Mucosa of rectum (tissue), 2 donors: ENCODE data around the gene SLC17A1.
"Not testable (repeated sequence)": the region's sequence is repeated elsewhere in the genome, so short reads cannot be mapped to it uniquely, and the experiment has no call there.

Experiments
- H3K27ac ChIP-seq, 2 donors: one replicate each; pipeline ENCODE4 v1.7.0; 2013; ENCODE audit warnings: inconsistent platforms in 2 of 2, low read depth in 2 of 2, low read length in 2 of 2
- H3K27me3 ChIP-seq, 2 donors: one replicate each; pipeline ENCODE4 v1.7.0; 2013; ENCODE audit warnings: low read length in 2 of 2; ENCODE audit not compliant: control insufficient read depth in 2 of 2, insufficient read depth in 2 of 2
- H3K36me3 ChIP-seq, 2 donors: one replicate each; pipeline ENCODE4 v1.7.0; 2013; ENCODE audit warnings: low read length in 2 of 2; ENCODE audit not compliant: control insufficient read depth in 2 of 2, insufficient read depth in 2 of 2
- H3K4me1 ChIP-seq, 2 donors: one replicate each; pipeline ENCODE4 v1.7.0; 2013; ENCODE audit warnings: low read length in 2 of 2, mild to moderate bottlenecking in 1 of 2; ENCODE audit not compliant: control insufficient read depth in 2 of 2, insufficient read depth in 2 of 2
- H3K4me3 ChIP-seq, 2 donors: one replicate each; pipeline ENCODE4 v1.7.0; 2013; ENCODE audit warnings: low read length in 2 of 2
- H3K9ac ChIP-seq, 2 donors: one replicate each; pipeline ENCODE4 v1.7.0; 2013; ENCODE audit warnings: low read length in 2 of 2, low read depth in 1 of 2, mild to moderate bottlenecking in 1 of 2
- H3K9me3 ChIP-seq, 2 donors: one replicate each; pipeline ENCODE4 v1.7.0; 2013; ENCODE audit warnings: low read length in 2 of 2; ENCODE audit not compliant: control insufficient read depth in 2 of 2
- donor health status: healthy.
- donor health status: Normal muscosa, but diverticular disease.

SLC17A1 gene

DNA sequence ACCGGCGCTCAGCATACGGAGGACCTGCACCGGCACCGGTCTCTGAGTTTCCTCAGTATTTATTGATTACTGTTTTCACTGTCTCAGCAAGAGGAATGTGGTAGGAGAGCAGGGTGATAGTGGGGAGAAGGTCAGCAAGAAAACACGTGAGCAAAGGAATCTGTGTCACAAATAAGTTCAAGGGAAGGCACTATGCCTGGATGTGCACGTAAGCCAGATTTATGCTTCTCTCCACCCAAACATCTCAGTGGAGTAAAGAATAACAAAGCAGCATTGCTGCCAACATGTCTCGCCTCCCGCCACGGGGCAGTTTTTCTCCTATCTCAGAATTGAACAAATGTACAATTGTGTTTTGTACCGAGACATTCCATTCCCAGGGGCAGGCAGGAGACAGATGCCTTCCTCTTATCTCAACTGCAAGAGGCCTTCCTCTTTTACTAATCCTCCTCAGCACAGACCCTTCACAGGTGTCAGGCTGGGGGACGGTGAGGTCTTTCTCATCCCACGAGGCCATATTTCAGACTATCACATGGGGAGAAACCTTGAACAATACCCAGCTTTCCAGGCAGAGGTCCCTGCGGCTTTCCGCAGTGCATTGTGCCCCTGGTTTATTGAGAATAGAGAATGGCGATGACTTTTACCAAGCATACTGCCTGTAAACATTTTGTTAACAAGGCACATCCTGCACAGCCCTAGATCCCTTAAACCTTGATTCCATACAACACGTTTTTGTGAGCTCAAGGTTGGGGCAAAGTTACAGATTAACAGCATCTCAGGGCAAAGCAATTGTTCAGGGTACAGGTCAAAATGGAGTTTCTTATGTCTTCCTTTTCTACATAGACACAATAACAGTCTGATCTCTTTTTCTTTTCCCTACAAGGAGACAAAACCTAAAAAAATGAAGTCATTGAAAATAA is 83.0 kb downstream of the SLC17A1 start:
- H3K27ac ChIP-seq = peak overlapping the region; percentile 80 to 82
- peaks cover 22 to 39% of the 10 kb centered on the region in 2 donors for H3K4me1 ChIP-seq
- not testable (repeated sequence) for H3K27me3 ChIP-seq, H3K4me3 ChIP-seq, H3K9ac ChIP-seq, H3K9me3 ChIP-seq, H3K36me3 ChIP-seq

DNA sequence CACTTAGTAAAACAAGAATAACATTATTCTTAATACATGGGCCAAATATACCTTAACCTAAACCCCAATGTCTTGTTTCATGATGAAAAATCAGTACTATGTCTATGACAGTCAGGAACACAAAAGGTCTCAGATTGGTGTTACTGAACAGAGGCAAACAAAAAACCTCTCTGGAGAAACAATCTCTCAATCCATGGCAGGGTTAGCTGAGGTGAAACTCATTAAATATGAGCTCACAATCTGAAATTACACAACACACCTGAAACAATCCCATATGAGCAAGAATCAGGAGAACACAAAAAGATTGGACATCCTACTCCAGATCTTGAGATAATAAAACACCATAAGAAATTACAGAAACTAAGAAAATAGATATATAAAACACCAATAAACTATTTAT is 83.8 kb downstream of the SLC17A1 start:
- H3K4me1 ChIP-seq = peaks cover 20 to 39% of the 10 kb centered on the region in 2 donors
- H3K9ac ChIP-seq = no peak overlapping the region
- no peaks in the 10 kb centered on the region for H3K36me3 ChIP-seq
- H3K4me3 ChIP-seq = no peak overlapping the region
- H3K27ac ChIP-seq = peak overlapping the region in 1 of 2 donors; percentile 45
- no peaks in the 10 kb centered on the region for H3K27me3 ChIP-seq
- no peaks in the 10 kb centered on the region for H3K9me3 ChIP-seq

DNA sequence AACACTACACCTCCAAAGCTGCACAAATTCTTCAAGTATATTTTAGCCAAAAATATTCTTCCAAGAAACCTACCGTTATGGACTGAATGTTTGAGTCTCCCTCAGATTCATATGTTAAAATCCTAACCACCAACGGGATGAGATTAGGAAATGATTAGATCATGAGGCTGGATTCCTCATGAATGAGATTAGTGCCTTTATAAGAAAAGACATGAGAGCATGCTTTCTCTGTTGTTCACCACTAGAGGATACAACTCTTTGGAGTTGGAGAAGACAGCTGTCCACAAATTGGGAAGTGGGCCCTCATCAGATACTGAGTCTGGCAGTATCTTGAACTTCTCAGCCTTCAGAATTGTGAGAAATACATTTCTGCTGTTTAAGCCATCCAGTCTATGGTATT is 84.4 kb downstream of the SLC17A1 start:
- no peak overlapping the region for H3K9ac ChIP-seq
- no peaks in the 10 kb centered on the region for H3K27me3 ChIP-seq
- peaks cover 19 to 39% of the 10 kb centered on the region in 2 donors for H3K4me1 ChIP-seq
- H3K27ac ChIP-seq = peak overlapping the region; percentile 45 to 60
- no peaks in the 10 kb centered on the region for H3K9me3 ChIP-seq
- no peak overlapping the region for H3K4me3 ChIP-seq
- no peaks in the 10 kb centered on the region for H3K36me3 ChIP-seq

DNA sequence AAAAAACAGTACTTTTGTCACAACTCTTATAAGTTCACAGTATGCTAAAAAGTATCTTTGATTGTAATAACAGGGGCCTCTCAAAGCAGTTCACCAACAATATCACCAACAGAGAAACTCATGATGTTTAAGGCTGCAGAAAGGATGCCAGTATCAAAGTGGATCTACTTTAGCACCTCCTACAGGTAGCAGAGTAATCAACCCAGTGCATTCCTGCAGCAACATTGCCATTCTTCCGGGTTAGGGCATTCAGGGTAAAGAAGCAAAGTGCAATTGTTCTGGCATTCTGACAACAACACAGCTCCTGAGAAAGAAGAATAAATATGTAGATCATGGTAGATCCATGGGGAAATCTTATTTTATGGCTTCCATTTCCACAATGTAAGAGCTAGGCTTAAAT is 84.9 kb downstream of the SLC17A1 start:
- no peaks in the 10 kb centered on the region for H3K27me3 ChIP-seq
- peaks cover 15 to 36% of the 10 kb centered on the region in 2 donors for H3K4me1 ChIP-seq
- H3K9ac ChIP-seq = no peak overlapping the region
- no peak overlapping the region for H3K4me3 ChIP-seq
- no peaks in the 10 kb centered on the region for H3K36me3 ChIP-seq
- H3K27ac ChIP-seq = peak overlapping the region; percentile 45 to 60
- no peaks in the 10 kb centered on the region for H3K9me3 ChIP-seq

DNA sequence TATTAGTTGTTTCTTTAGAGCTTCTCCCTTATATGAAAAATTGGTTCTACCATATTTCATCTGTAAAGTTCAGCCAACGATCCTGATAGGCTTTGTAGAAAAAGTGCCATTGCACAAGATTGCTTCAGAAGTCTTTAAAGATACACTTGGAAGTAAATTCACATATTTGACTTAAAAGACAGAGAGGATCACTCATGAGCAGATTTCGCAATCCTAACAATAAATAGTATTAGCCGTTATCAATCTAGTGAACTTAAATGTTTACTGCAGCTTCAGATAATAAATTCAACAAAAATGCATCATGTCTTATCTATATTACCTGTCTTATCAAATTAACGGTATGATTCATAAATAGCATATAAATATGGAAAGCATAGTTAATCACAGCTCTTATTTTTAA is 86.0 kb downstream of the SLC17A1 start:
- Histone ChIP-seq H3K9ac (no peak overlapping the region), H3K9me3 (no peaks in the 10 kb centered on the region), H3K36me3 (no peaks in the 10 kb centered on the region), H3K4me3 (no peak overlapping the region), H3K27me3 (no peaks in the 10 kb centered on the region), H3K27ac (no peak overlapping the region), H3K4me1 (peaks cover 15 to 28% of the 10 kb centered on the region in 2 donors)

DNA sequence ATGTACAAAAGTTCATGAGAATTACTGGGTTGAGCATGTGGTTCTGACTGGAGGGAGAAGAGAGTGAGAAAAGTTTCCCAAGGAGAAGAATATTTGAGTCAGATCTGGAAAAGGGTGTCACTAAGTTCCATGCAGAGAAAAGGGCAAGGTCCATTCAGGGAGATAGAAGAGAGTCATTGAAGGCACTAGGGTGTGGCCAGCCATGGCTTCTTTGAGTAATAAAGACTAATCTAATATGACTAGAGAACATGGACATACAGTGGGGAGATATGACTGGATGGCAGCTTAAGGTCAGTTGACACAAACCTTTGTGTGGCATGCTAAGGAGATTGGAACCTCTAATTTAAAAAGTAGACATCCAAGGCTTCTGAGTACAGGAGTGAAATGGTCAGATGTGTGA is 88.0 kb downstream of the SLC17A1 start:
- H3K27ac ChIP-seq = peak overlapping the region; percentile 49 to 57
- no peak overlapping the region for H3K9ac ChIP-seq
- no peaks in the 10 kb centered on the region for H3K27me3 ChIP-seq

DNA sequence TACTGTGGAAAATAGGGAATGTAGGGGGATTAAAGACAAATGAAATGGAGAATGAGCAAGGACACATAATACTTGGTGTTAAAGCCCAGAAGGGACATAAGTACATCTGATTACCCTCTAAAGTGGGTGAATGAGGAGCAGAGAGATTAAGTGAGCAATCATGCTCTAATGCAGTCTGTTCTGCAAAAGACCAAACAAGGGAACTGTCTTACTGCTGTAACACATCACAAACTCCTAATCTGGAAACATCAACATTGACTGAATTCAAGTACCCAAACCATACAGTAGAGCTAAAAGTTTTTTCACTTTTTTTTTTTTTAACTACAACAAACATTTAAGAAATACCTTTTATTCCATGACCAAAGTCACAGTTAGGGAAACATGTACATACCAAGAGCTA is 96.6 kb downstream of the SLC17A1 start:
- Histone ChIP-seq H3K4me3 (no peak overlapping the region), H3K4me1 (no peaks in the 10 kb centered on the region), H3K9ac (no peak overlapping the region), H3K9me3 (peaks cover 3 to 5% of the 10 kb centered on the region in 2 donors), H3K36me3 (no peaks in the 10 kb centered on the region), H3K27me3 (peaks cover 0 to 3% of the 10 kb centered on the region in 2 donors), H3K27ac (no peak overlapping the region)

More for the DNA sequence above, 88.0 kb downstream of the SLC17A1 start:
- Histone ChIP-seq H3K36me3 (no peaks in the 10 kb centered on the region), H3K9me3 (no peaks in the 10 kb centered on the region), H3K4me1 (peaks cover 8 to 13% of the 10 kb centered on the region in 2 donors), H3K4me3 (peak overlapping the region; percentile 11 to 34)
